Measurements from ENCODE around the gene DKKL1.

DNA sequence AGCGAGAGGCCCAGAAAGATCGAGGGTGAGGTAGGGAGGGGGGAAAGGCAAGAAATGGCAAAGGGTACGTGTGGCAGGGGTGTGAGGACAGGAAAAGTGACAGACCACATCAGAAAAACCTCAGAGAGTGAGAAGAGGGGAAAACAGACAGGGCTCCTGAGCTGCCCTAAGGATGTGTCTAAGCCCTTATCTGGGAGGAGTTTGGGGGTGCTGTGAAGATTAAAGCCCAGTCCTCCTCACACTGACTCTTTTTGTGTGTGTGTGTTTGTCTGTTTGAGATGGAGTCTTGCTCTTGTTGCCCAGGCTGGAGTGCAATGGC lies 60.3 kb downstream of the DKKL1 start:
- TF ChIP-seq CTCF (IDR thresholded peaks at IDR 0.05), result no peak
- no peak for TF ChIP-seq POLR2A (IDR thresholded peaks at IDR 0.05)
